Measurements from ENCODE around the gene ADGRB3. TPM values are rescaled to one million over a fixed set of nuclear protein-coding genes. Genes with fewer than 3 reads are reported as not detected.
"Not testable (repeated sequence)": the region's sequence is repeated elsewhere in the genome, so short reads cannot be mapped to it uniquely, and the experiment has no call there.

ADGRB3 gene
- total RNA-seq, 1 experiment from 2014 or later, result 0.09 TPM

DNA sequence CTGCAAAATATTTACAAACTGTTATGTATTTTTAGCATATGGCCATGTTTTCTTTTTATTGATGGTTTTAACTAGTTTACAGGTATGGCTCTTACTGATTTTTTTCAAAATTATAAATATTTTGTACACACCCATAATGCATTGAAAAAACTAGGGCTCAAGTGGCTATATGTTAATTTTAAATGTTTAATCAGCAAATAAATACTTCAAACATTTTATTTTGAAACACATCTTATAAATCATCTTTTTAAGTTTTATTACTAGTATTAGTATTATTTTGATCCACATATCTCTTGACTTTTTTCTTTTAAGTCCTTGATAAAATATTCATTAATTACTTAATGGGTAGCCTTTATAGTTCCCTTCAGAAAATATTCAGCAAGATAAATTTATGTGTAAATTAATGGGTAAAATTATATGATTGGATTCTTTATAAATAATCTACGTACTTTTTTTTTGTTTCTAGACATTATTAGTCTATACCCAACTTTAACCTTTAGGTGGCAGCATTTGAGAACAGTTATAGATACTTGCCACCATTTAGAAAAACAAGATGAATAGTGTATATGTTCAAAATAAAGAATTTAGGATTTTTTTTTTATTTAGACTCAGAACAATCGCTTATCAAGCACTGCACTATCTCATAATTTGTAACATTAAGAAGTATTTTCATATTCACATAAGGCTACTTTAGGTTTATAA, 241.9 kb downstream of the ADGRB3 start:
- no peak overlapping the region for H3K27ac Mint-ChIP-seq (ENCODE audit: unreplicated experiment)
- no peak for DNase-seq
- CTCF ChIA-PET, result no interaction called here
- H3K36me3 Mint-ChIP-seq (ENCODE audit: insufficient read depth, unreplicated experiment), result no peaks in the 10 kb centered on the region
- BruUV-seq (replicated peaks), result no TSS peak
- no peaks in the 10 kb centered on the region for H3K9me3 Mint-ChIP-seq (ENCODE audit: low read depth, unreplicated experiment)
- H3K27me3 Mint-ChIP-seq (ENCODE audit: unreplicated experiment), result no peaks in the 10 kb centered on the region
- H3K4me1 Mint-ChIP-seq (ENCODE audit: low read depth, unreplicated experiment), result no peaks in the 10 kb centered on the region
- no peak overlapping the region for H3K4me3 Mint-ChIP-seq (ENCODE audit: low read depth, unreplicated experiment)
- intact Hi-C loops (cut with micrococcal nuclease; ENCODE audit: unreplicated experiment), result loop anchor here (1.0 to 5.0 kb wide), 6 partner anchors 81 to 1230 kb away; no protein-coding TSS in a partner anchor
- TF ChIP-seq CTCF (IDR thresholded peaks at IDR 0.05; ENCODE audit: unreplicated experiment), result peak; percentile 46

DNA sequence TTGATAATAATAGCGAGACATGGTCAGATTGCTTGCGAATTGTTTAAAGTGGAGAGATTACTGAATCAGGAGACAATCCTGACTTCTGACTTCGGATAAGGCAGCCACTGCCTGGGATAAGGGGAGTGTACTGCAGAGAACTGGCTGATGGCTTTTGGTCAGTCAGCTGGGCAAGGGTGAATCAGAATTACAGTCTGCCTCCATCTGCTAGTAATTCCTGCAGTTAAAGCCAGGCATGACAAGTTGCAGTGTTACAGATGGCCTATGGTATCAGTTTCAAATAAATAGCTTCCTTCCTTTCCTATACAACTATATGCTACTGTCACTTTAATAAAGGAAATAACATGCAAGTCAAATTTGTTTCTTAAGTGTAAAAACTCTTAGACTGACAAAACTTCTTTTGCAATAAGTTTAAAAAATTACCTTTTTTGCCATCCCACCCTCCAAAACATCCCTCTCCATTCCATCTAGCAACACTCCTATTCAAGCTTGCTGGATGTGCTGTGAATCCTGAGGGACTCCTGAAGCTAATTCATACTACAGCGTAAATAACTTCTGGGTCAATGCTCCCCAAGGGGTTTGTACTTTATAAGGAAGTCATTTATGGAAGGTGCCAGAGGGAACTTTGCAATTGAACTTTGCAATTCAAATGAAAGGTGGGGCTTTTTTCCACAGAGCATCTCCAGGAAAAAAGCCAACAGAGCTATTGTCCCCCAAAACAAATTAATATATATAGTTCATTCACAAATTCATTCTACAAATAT, 245.2 kb downstream of the ADGRB3 start:
- Mint-ChIP-seq H3K36me3 (ENCODE audit: insufficient read depth, unreplicated experiment) (no peaks in the 10 kb centered on the region), H3K27ac (ENCODE audit: unreplicated experiment) (no peak overlapping the region), H3K4me3 (ENCODE audit: low read depth, unreplicated experiment) (no peak overlapping the region), H3K4me1 (ENCODE audit: low read depth, unreplicated experiment) (no peaks in the 10 kb centered on the region), H3K27me3 (ENCODE audit: unreplicated experiment) (no peaks in the 10 kb centered on the region), H3K9me3 (ENCODE audit: low read depth, unreplicated experiment) (no peaks in the 10 kb centered on the region)
- intact Hi-C loops (cut with micrococcal nuclease; ENCODE audit: unreplicated experiment), result loop anchor here (5.0 kb wide), 1 partner anchor 172 kb away; no protein-coding TSS in a partner anchor
- DNase-seq, result no peak
- CTCF ChIA-PET, result no interaction called here
- no TSS peak for BruUV-seq (replicated peaks)
- TF ChIP-seq CTCF (IDR thresholded peaks at IDR 0.05; ENCODE audit: unreplicated experiment), result no peak

- H3K4me3 Mint-ChIP-seq (ENCODE audit: low read depth, unreplicated experiment); H3K27ac Mint-ChIP-seq (ENCODE audit: unreplicated experiment); H3K4me1 Mint-ChIP-seq (ENCODE audit: low read depth, unreplicated experiment); CTCF ChIA-PET; H3K27me3 Mint-ChIP-seq (ENCODE audit: unreplicated experiment); H3K36me3 Mint-ChIP-seq (ENCODE audit: insufficient read depth, unreplicated experiment); BruUV-seq (replicated peaks); H3K9me3 Mint-ChIP-seq (ENCODE audit: low read depth, unreplicated experiment); DNase-seq: not testable (repeated sequence)
- intact Hi-C loops (cut with micrococcal nuclease; ENCODE audit: unreplicated experiment), result loop anchor here (5.0 kb wide), 1 partner anchor 169 kb away; no protein-coding TSS in a partner anchor
Measured at GRCh38 chr6:68883325-68883724, 248.2 kb downstream of the ADGRB3 start.

GRCh38 chr6:68891419-68891818, 256.3 kb downstream of the ADGRB3 start:
- peaks cover 9% of the 10 kb centered on the region for H3K9me3 Mint-ChIP-seq (ENCODE audit: low read depth, unreplicated experiment)
- no peak overlapping the region for H3K4me3 Mint-ChIP-seq (ENCODE audit: low read depth, unreplicated experiment)
- H3K36me3 Mint-ChIP-seq (ENCODE audit: insufficient read depth, unreplicated experiment), result no peaks in the 10 kb centered on the region
- DNase-seq, result no peak
- CTCF ChIA-PET, result no interaction called here
- intact Hi-C loops (cut with micrococcal nuclease; ENCODE audit: unreplicated experiment), result no loop called here
- no peak for TF ChIP-seq CTCF (IDR thresholded peaks at IDR 0.05; ENCODE audit: unreplicated experiment)
- peaks cover 16% of the 10 kb centered on the region for H3K4me1 Mint-ChIP-seq (ENCODE audit: low read depth, unreplicated experiment)
- no peaks in the 10 kb centered on the region for H3K27me3 Mint-ChIP-seq (ENCODE audit: unreplicated experiment)
- H3K27ac Mint-ChIP-seq (ENCODE audit: unreplicated experiment), result no peak overlapping the region
- BruUV-seq (replicated peaks), result no TSS peak

DNA sequence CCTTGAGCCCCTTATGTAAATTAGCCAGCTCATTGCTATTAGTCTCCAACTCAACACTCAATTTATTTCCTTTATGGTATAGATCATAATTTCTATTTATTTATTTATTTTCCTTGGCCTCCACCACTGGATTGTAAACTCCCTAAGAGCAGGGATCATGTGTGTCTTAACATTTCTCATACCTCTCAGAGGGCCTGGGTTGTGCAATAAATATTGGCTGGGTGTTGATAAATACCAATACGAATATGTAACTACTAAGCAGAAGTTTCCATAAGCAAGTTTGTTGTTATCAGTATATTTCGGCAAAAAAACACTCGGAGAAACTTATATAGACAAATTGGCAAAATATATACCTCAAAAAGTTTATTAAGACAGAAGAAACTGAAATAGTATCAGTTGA, 257.4 kb downstream of the ADGRB3 start:
- CTCF ChIA-PET, result no interaction called here
- H3K27me3 Mint-ChIP-seq (ENCODE audit: unreplicated experiment), result no peaks in the 10 kb centered on the region
- peaks cover 16% of the 10 kb centered on the region for H3K4me1 Mint-ChIP-seq (ENCODE audit: low read depth, unreplicated experiment)
- no peak overlapping the region for H3K27ac Mint-ChIP-seq (ENCODE audit: unreplicated experiment)
- no peak overlapping the region for H3K4me3 Mint-ChIP-seq (ENCODE audit: low read depth, unreplicated experiment)
- intact Hi-C loops (cut with micrococcal nuclease; ENCODE audit: unreplicated experiment), result no loop called here
- no peaks in the 10 kb centered on the region for H3K36me3 Mint-ChIP-seq (ENCODE audit: insufficient read depth, unreplicated experiment)
- no TSS peak for BruUV-seq (replicated peaks)
- peaks cover 9% of the 10 kb centered on the region for H3K9me3 Mint-ChIP-seq (ENCODE audit: low read depth, unreplicated experiment)
- TF ChIP-seq CTCF (IDR thresholded peaks at IDR 0.05; ENCODE audit: unreplicated experiment), result no peak
- no peak for DNase-seq

All from Calu3 (cell line).